ENCODE results near the gene KRTAP10-5. TPM values are rescaled to one million over a fixed set of nuclear protein-coding genes. Genes with fewer than 3 reads are reported as not detected.

KRTAP10-5 gene
- total and polyA plus RNA-seq, 9 of the 15 experiments (the other 6 are each of a cell fraction or from before 2014, with no cell fraction given): not detected

GRCh38 chr21:44599264-44600029, 19.0 kb upstream of the KRTAP10-5 start:
- BruUV-seq (replicated peaks): no TSS peak
- POLR2A ChIA-PET: no interaction called here
- H3K27me3 ChIP-seq (ENCODE audit: control insufficient read depth in 2 of 2, insufficient read depth in 2 of 2, low read length in 2 of 2): peaks cover 9 to 48% of the 10 kb centered on the region in 2 experiments
- H3K4me1 ChIP-seq (replicated peaks in 1 of 2; ENCODE audit: control insufficient read depth in 2 of 2, insufficient read depth in 2 of 2, low read length in 2 of 2): peaks cover 6 to 16% of the 10 kb centered on the region in 2 experiments; a peak in 4 of 5 replicates
- DNase-seq (ENCODE audit: extremely low read depth in 1 of 4, low spot score in 3 of 4) (no peak), ATAC-seq (no peak), FAIRE-seq (no peak)
- no peaks in the 10 kb centered on the region for H3K9me3 ChIP-seq (replicated peaks; ENCODE audit: control insufficient read depth, insufficient read depth, low read depth, low read length)
- no peak overlapping the region for H2AFZ ChIP-seq (ENCODE audit: low read depth, low read length)
- intact Hi-C loops (cut with micrococcal nuclease): no loop called here
- CTCF ChIA-PET (ENCODE audit: low intra/inter-chr PET ratio): no interaction called here
- no peaks in the 10 kb centered on the region for H3K36me3 ChIP-seq (ENCODE audit: control insufficient read depth, insufficient read depth, low read length)
- TF ChIP-seq HSF4 (CRISPR knock-in tag; IDR thresholded peaks at IDR 0.05; ENCODE audit: borderline replicate concordance): no peak
- TF ChIP-seq GABPA (tag; conservative IDR thresholded peaks at IDR 0.05; ENCODE audit: low read depth): no peak
- no peak for TF ChIP-seq NCOA4 (IDR thresholded peaks at IDR 0.05; ENCODE audit: partially characterized antibody)
- no peak for TF ChIP-seq HDGF (IDR thresholded peaks at IDR 0.05)
- no peak for TF ChIP-seq TCF15 (CRISPR knock-in tag; IDR thresholded peaks at IDR 0.05)
- no peak for TF ChIP-seq SMARCC2 (IDR thresholded peaks at IDR 0.05; ENCODE audit: low read depth)
- TF ChIP-seq ETS1 (conservative IDR thresholded peaks at IDR 0.05; ENCODE audit: control insufficient read depth, low read depth, low read length): no peak
- no peak for TF ChIP-seq NR4A1 (CRISPR knock-in tag; IDR thresholded peaks at IDR 0.05)
- TF ChIP-seq NR4A1 (tag; IDR thresholded peaks at IDR 0.05): no peak
- no peak for TF ChIP-seq RBM15 (IDR thresholded peaks at IDR 0.05; ENCODE audit: insufficient read depth, low read length)
- no peak for TF ChIP-seq ZNF655 (CRISPR knock-in tag; IDR thresholded peaks at IDR 0.05)
- no peak for TF ChIP-seq ZSCAN32 (CRISPR knock-in tag; IDR thresholded peaks at IDR 0.05)
- no peak for TF ChIP-seq CREB3L1 (IDR thresholded peaks at IDR 0.05; ENCODE audit: borderline replicate concordance, low read depth)
- no peaks in the 10 kb centered on the region for H4K20me1 ChIP-seq (replicated peaks; ENCODE audit: control insufficient read depth, insufficient read depth, low read length)
- no peak overlapping the region for H3K4me2 ChIP-seq (ENCODE audit: insufficient read depth, low read length)
- in situ Hi-C loops (cut with MboI): no loop called here
- H3K27ac ChIP-seq (ENCODE audit: extremely low read depth, low read depth, low read length): no peak overlapping the region
- 17% methylated on average over 8 of the region's 8 CpGs for WGBS (ENCODE audit: insufficient coverage, low coverage, missing lambda C conversion rate)
- H3K79me2 ChIP-seq (ENCODE audit: control insufficient read depth, insufficient read depth, low read length): no peaks in the 10 kb centered on the region
- H3K4me3 ChIP-seq: no peak overlapping the region
- H3K9me1 ChIP-seq (ENCODE audit: control insufficient read depth, insufficient read depth, low read length): no peaks in the 10 kb centered on the region
- no peak overlapping the region for H3K9ac ChIP-seq (ENCODE audit: insufficient read depth in 1 of 2, low read depth in 2 of 2, low read length in 2 of 2)
